ENCODE data around the gene HLA-DQA1.

Gene HLA-DQA1

GRCh38 chr6:32685603-32686002, 48.4 kb downstream of the HLA-DQA1 start:
- H3K9me3 ChIP-seq (ENCODE audit: insufficient read depth, low read length), result no peaks in the 10 kb centered on the region
- TF ChIP-seq SUZ12 (IDR thresholded peaks at IDR 0.05; ENCODE audit: extremely low read depth, insufficient read depth, insufficient read length) (no peak), YY1 (IDR thresholded peaks at IDR 0.05; ENCODE audit: insufficient read depth, insufficient read length) (no peak), ZNF274 (IDR thresholded peaks at IDR 0.05; ENCODE audit: low read depth, low read length) (no peak)
- no peaks in the 10 kb centered on the region for H3K36me3 ChIP-seq (ENCODE audit: insufficient read depth, insufficient read length, low read length)
- no peak overlapping the region for H3K9ac ChIP-seq (ENCODE audit: insufficient read length, low read depth)
- no peaks in the 10 kb centered on the region for H3K4me1 ChIP-seq (ENCODE audit: insufficient read depth, insufficient read length)
- H3K4me3 ChIP-seq (ENCODE audit: insufficient read length, low read depth), result no peak overlapping the region
- DNase-seq (ENCODE audit: low read depth, low spot score), result no peak
- no peaks in the 10 kb centered on the region for H3K27me3 ChIP-seq (ENCODE audit: insufficient read depth, insufficient read length)

DNA sequence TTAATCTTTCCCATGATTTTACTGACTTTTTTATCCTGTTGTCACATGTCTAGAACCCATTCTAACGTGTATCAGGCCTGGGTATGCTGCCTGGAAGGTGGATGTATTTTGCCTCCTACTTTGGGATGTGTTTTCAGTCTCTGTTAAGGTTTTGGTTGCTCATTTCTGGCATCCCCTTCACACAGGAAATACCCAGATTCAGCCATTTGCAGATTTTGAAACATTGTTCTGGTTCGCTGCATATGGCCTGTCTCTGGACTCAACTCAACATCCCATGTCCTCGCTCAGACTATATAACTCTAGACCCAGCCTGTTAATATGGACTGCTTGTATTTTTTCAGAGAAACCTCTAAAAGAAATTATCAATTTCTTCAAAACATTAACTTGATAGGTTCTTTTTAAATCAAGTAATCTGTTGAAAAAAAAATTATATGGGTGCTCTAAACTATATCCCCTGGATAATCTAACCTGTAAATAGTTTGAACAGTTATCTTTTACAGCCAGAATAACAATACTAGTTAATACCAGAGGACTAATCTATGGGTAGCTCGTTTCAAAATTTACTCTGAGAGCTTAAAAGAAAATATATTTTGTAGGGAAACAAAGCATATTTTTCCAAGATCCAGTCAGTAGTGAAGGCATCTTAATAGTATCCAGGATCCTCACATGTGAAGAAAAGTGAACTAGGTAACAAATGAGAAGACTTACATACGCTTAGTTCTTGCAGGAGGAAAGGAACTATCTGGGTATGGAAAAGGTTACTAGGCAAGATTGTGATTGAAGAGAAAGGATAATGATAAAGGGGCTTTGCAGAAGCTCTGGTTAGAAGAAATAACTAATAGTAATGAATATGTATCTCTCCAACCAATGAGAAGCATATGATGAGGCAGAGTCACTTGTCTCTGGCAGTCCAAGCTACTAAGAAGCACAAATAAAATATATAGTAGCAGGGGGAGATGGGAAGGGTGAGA, 52.6 kb downstream of the HLA-DQA1 start:
- Histone ChIP-seq H3K27me3 (ENCODE audit: insufficient read depth, insufficient read length) (no peaks in the 10 kb centered on the region), H3K4me3 (ENCODE audit: insufficient read length, low read depth) (no peak overlapping the region), H3K4me1 (ENCODE audit: insufficient read depth, insufficient read length) (no peaks in the 10 kb centered on the region), H3K9ac (ENCODE audit: insufficient read length, low read depth) (no peak overlapping the region), H3K9me3 (ENCODE audit: insufficient read depth, low read length) (no peaks in the 10 kb centered on the region), H3K36me3 (ENCODE audit: insufficient read depth, insufficient read length, low read length) (no peaks in the 10 kb centered on the region)
- no peak for TF ChIP-seq ZNF274 (IDR thresholded peaks at IDR 0.05; ENCODE audit: low read depth, low read length)
- TF ChIP-seq YY1 (IDR thresholded peaks at IDR 0.05; ENCODE audit: insufficient read depth, insufficient read length), result no peak
- TF ChIP-seq SUZ12 (IDR thresholded peaks at IDR 0.05; ENCODE audit: extremely low read depth, insufficient read depth, insufficient read length), result no peak
- DNase-seq (ENCODE audit: low read depth, low spot score), result no peak

DNA sequence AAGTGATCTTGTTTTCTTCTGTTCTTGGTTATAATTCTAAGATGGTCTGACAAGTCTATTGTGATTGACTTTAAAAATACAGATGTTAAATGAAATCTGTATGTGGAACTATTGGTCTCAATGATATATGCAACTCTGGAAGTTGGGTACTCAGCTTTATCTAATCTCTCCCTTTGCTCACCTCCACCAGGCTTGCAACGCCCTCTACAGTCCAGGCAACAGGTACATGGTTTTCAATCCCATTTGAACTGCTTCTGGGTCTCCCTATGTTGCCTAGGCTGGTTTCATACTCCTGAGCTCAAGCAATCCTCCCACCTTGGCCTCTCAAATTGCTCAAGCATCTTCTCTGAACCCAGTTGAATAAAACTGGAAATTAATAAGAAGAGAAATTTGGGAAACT, 54.8 kb downstream of the HLA-DQA1 start:
- H3K9me3 ChIP-seq (ENCODE audit: insufficient read depth, low read length), result no peaks in the 10 kb centered on the region
- no peak overlapping the region for H3K4me3 ChIP-seq (ENCODE audit: insufficient read length, low read depth)
- no peaks in the 10 kb centered on the region for H3K27me3 ChIP-seq (ENCODE audit: insufficient read depth, insufficient read length)
- no peaks in the 10 kb centered on the region for H3K36me3 ChIP-seq (ENCODE audit: insufficient read depth, insufficient read length, low read length)
- DNase-seq (ENCODE audit: low read depth, low spot score), result peak; percentile 40
- no peak overlapping the region for H3K9ac ChIP-seq (ENCODE audit: insufficient read length, low read depth)
- H3K4me1 ChIP-seq (ENCODE audit: insufficient read depth, insufficient read length), result no peaks in the 10 kb centered on the region
- no peak for TF ChIP-seq ZNF274 (IDR thresholded peaks at IDR 0.05; ENCODE audit: low read depth, low read length)
- TF ChIP-seq SUZ12 (IDR thresholded peaks at IDR 0.05; ENCODE audit: extremely low read depth, insufficient read depth, insufficient read length), result no peak
- no peak for TF ChIP-seq YY1 (IDR thresholded peaks at IDR 0.05; ENCODE audit: insufficient read depth, insufficient read length)
